Prostate gland (tissue), 2 donors: ENCODE results near the gene TRPM4.

Source experiments
- CTCF ChIP-seq, 4 experiments: fragments of 200-600 bp in 2 of 4; fragments of 450-650 bp in 2 of 4; sonication (generic) in 2 of 4; IDR thresholded peaks; 1 replicate in 3 of 4; 2 replicates in 1 of 4; pipeline ENCODE4 v1.5.1; 2016 to 2019; ENCODE audit warnings: antibody characterized with exemption in 4 of 4, mild to moderate bottlenecking in 2 of 4, moderate library complexity in 2 of 4
- POLR2A ChIP-seq: fragments of 450-650 bp; IDR thresholded peaks from one replicate; pipeline ENCODE4 v1.6.1; 2016; ENCODE audit warnings: antibody characterized with exemption, mild to moderate bottlenecking
- POLR2AphosphoS5 ChIP-seq: sonication (generic); formaldehyde crosslinking; IDR thresholded peaks from one replicate; pipeline ENCODE4 v1.6.1; 2017; ENCODE audit warnings: antibody characterized with exemption

GRCh38 chr19:49128545-49129237, 28.9 kb upstream of the TRPM4 start:
- TF ChIP-seq CTCF (IDR thresholded peaks at IDR 0.05) (no peak), POLR2A (no peak), POLR2AphosphoS5 (no peak)
